Pons (tissue), 1 donor: ENCODE results near the gene TLL1.

Source experiments
- DNase-seq: peaks from one replicate; pipeline ENCODE4 v3.0.0-alpha.2; 2016; ENCODE audit warnings: low spot score

The TLL1 gene

GRCh38 chr4:165872461-165873297 lies at the start of gene TLL1:
Gene TLL1, plus strand, starts transcription at chr4:165873237. Its CDS starts 668 bp downstream, at chr4:165873905.
- no peak for DNase-seq

DNA sequence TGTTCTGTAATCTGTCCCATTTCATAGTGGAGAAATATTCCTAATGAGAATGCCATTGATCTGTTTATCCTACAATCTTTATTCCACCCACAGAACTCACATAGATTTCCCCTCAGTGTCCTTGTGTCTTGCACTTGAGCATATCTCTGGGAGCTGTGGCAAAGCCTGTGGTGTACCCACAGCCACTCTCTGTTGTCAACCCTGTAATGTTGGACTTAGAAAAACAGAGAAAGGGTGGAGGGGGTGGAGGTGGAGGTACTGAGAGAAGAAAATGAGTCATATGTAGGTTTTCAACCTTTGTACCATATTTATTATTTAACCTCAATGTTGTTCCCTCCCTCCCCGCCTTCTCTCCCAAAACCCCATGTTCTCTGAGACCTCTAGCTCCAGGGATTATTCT lies 46.9 kb upstream of the TLL1 start:
- no peak for DNase-seq

GRCh38 chr4:165827018-165827417 lies 46.0 kb upstream of the TLL1 start:
- no peak for DNase-seq

GRCh38 chr4:165828928-165829327 lies 44.1 kb upstream of the TLL1 start:
- no peak for DNase-seq

DNA sequence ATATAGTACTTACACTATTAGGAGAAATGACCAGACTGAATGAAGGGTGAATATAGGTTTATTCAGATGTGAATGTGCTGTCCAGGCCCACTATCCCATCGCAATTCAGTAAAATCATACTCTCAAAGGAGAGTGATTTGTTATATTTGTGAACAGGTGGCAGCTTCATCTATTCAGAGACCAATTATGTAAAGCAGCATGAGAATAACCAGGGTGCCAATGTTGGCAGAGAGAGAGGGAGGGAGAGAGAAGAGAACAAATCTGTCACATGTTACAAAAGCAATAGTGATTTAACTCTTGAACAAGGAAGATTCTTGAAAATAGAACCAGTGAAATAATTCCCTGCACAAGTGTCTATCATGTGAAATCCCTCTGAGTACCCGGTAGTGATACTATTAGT lies 38.9 kb upstream of the TLL1 start:
- no peak for DNase-seq

DNA sequence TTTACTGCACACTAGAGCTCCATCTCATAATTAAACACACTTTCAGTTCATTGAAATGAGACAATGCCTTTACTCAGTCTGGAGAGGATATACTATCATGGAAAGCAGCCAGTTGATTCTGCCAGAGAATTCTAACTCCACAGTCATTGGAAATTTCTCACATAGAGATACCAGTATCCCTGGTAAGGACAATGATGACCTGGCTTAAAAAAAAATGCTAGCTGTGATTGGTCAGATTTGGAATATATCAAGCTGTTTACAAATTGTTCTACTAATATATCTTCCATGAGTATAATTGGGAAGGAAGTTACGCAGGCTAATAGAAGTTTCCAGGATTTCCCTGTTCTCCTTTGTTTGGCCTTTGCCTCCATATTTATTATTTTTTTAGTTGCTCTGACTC lies 34.5 kb upstream of the TLL1 start:
- DNase-seq = no peak

DNA sequence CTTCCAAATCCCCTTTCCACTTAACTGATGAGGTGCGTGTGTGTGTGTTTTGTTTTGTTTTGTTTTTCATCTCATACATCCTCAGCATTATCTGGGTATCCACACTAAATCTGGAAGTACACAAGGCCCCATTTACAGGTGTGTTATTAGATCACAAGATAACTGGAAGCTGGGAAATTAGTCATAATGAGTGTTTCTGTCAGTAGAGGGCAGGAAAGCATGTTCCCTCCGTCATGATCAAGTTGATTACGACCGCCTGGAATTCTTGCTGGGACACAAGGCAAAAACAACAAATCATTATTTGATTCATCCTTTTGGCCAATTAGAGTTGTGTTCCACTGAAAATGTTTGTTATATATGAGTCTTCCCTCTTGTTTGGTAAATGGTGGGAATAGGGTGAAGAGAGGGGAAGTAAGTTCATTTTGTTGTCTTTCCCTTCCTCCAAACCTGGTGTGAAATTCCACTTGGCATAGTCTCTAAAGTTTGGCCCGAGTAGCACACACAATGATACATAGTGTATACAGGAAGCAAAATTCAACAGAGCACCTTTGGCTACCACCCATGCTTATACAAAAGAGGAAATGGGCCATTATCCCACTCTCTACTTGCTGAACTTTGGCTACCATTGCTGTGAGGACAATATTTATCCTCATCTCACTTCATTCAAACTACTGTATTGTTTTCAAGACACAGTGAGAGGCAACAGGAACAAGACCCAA lies 33.3 kb upstream of the TLL1 start:
- no peak for DNase-seq

DNA sequence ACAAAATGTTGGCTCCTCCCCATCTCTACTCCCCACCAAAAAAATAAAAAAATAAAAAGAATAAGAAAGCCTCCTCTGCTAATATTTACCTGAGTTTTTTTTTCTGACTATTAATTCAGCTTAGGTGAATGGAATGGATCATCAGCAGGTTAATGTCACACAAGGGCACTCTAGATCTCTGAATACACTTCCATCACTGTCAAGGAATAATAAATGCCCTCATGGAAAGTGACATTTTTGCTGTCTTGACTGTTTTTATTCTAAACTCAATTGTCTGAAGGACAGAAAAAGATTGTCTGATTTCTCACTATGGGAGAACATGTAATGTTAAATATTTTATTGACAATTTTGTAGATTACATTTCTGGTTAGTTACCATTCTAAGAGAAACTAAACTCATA lies 30.4 kb upstream of the TLL1 start:
- DNase-seq = no peak

- no peak for DNase-seq
These were observed 28.9 kb upstream of the TLL1 start for GRCh38 chr4:165844161-165844560.

- no peak for DNase-seq
These were observed 21.8 kb upstream of the TLL1 start for GRCh38 chr4:165851256-165851655.

DNA sequence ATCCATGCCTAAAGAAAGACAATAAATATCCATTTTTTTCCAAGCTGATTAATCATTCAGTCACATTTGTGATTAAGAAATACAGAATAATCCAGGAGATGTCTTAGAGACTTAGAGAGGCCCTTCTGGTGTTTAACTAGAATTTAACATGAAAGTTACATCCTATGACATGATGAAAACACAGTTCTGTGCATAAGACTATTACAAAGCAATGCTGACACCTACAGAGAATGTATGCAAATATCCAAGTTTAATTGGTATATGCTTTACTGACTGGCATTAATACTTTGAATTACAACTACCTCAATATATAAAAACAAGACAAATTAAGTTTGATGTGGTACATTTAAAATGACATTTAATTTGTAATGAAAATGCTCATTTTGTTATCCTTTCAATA lies 17.8 kb upstream of the TLL1 start:
- DNase-seq = no peak

DNA sequence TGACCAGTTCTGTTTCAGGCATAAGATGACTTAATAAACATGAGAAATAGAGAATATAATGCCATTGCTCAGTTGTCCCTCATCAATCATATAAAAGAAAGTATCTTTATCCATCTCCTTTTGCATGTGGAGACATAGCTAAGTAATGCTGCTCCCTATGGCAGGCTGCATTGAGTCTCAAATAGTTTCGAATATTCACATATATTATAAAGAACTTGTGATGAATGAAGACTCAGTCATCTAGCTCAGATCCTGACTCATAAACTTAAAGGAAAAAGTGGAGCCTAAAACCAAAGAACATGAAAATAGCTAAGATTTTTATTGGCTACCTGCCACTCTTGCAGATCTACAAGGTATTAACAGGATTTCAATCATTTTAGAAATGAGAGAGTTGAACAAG lies 11.7 kb upstream of the TLL1 start:
- DNase-seq = no peak

DNA sequence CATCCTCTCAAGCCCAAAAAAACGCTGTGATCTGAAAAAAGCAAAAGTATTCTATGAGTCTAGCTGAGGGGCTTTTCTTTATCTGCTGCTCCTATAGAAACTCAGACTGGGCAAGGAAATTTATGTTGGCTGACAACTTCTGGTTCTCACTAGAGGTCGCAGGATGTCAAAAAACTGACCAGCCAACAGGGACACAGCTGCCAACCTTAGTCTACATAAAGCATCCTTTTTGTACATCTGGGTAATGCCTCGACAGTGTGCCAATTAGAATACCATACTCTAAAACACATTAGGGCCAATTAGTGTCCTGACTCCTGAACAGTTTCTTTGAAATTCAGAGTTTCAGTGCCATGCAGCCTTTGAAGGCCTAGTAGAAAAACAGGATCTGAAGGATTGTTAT lies 8.8 kb upstream of the TLL1 start:
- no peak for DNase-seq

- no peak for DNase-seq
These were observed 6.9 kb upstream of the TLL1 start for GRCh38 chr4:165866019-165866650.

DNA sequence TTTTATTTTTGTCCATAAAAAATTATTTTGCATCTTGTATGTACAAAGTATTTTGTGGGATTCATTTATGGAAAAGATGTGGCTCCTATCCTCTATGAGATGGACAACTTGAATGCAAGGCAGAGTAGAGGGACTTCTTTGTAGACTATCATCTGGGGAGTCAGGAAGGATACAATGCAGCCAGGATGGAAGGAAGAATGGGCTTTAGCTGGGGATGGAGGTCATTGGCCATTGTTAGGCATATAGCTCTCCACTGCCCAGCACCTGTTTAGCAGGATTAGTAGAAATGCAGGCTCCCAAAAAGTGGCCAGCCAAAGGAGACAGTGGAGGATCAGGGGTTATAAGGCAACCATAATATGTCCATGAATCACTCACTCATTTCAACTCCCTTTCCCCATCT lies 5.1 kb upstream of the TLL1 start:
- DNase-seq = no peak

DNA sequence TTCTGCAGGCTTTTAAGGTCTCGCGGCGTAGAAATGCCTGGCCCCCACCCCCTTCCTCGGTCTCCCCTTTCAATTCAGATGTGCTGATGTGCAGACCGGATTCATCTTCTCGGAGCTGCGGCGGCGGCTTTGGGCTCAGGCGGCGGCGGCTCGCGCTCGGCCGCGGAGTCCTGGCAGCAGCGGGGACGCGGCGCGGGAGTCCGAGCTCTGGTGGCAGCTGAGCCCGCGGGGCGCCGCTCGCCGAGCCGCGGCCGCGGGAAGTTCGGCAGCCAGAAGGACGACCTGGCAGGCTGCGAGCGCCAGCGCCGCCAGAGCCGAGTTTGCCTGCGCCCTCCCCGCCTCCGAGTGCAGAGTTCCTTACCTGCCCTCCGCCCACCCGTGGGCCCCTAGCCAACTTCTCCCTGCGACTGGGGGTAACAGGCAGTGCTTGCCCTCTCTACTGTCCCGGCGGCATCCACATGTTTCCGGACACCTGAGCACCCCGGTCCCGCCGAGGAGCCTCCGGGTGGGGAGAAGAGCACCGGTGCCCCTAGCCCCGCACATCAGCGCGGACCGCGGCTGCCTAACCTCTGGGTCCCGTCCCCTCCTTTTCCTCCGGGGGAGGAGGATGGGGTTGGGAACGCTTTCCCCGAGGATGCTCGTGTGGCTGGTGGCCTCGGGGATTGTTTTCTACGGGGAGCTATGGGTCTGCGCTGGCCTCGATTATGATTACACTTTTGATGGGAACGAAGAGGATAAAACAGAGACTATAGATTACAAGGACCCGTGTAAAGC lies 448 bp downstream of the TLL1 start:
- no peak for DNase-seq

DNA sequence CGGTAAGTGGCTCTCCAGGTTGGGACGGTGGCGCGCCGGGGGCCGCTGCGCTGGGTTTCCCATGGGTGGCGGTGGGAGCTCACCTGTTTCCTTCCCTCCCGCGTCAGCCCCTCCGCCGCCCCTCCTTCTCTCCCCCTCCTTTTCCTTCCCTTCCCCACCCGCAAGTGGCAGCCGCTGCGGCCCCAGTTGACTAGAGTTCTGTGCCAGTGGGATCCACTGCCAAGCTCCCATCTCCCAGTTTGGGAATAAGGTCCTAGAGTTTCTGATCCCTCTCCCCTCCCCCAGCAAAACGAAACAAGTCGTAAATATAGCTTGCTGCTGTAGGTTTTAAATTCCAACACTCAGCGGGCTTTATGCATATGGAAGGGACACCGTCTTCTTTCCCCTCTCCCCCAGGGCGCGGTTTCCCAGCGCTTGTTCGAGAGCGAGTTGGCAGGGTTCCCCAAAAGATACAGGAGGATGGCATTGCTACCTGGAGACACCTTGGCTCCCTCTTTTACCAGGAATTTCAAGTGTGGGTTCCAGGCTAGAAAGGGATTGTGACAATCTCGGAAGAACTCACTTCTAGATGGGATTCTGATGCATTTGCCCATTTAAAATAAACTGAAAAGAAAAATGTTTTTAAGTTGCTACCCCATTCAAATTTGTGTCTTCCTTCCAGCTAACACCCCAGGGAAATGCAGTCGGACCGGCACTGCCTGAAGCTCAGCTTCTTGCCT lies 1.2 kb downstream of the TLL1 start:
- no peak for DNase-seq

GRCh38 chr4:165874791-165875371 lies 1.8 kb downstream of the TLL1 start:
- DNase-seq = no peak

DNA sequence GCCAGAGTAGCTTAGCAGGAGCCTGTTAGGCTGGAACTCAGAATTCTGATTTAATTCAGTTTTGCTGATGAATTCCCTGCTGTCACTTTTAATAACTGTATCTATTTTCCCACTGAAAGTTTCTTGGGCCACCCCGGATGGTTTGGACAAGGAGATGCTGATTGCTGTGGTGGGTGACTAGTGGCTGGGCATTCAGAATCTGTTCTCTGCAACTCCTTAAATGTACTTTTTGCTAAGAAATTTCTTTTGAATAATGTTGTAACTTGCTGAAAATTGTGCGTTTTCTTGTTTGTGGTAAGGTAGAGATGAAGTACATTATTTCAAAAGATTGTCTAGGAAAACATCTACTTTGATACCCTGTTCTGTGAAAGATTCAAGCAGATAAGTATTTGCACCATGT lies 2.4 kb downstream of the TLL1 start:
- DNase-seq = no peak

DNA sequence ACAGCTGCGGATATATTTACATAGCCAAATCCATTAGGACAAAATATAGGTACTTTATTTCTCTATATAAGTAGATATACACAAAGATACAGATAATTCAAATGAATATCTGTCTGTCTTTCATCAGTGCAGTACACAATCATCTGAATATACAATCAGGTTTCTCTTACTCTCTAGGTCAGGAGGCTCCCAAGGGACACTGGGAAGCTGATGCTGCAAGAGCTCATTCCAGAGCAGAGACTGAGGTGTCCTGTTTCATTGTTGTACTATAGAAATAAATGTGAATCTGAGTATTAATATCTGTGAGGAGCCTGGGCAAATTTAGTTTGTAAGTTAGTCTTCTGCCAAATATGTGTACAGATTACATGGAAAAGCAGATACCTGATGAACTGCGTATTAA lies 4.2 kb downstream of the TLL1 start:
- no peak for DNase-seq

- no peak for DNase-seq
These were observed 6.6 kb downstream of the TLL1 start for GRCh38 chr4:165879641-165880040.
